Gastroesophageal sphincter (tissue), 3 donors: ENCODE measurements around the gene FAM83D.

Source experiments
- POLR2A ChIP-seq, 2 donors: fragments of 450-650 bp; IDR thresholded peaks; one replicate each; pipeline ENCODE4 v1.6.1; 2017; ENCODE audit warnings: antibody characterized with exemption in 2 of 2, mild to moderate bottlenecking in 2 of 2, moderate library complexity in 1 of 2
- POLR2AphosphoS5 ChIP-seq: sonication (generic); formaldehyde crosslinking; IDR thresholded peaks from one replicate; pipeline ENCODE4 v1.6.1; 2017; ENCODE audit warnings: antibody characterized with exemption
- TF ChIP-seq, protein P1 (sequence below), 4 experiments: fragments of 200-600 bp in 2 of 4; fragments of 450-650 bp in 2 of 4; sonication (generic) in 1 of 4; IDR thresholded peaks; one replicate each; pipeline ENCODE4 v1.5.1; 2017 to 2019; ENCODE audit warnings: antibody characterized with exemption in 4 of 4, mild to moderate bottlenecking in 2 of 4, moderate library complexity in 2 of 4

- TF ChIP-seq, protein P1, sequence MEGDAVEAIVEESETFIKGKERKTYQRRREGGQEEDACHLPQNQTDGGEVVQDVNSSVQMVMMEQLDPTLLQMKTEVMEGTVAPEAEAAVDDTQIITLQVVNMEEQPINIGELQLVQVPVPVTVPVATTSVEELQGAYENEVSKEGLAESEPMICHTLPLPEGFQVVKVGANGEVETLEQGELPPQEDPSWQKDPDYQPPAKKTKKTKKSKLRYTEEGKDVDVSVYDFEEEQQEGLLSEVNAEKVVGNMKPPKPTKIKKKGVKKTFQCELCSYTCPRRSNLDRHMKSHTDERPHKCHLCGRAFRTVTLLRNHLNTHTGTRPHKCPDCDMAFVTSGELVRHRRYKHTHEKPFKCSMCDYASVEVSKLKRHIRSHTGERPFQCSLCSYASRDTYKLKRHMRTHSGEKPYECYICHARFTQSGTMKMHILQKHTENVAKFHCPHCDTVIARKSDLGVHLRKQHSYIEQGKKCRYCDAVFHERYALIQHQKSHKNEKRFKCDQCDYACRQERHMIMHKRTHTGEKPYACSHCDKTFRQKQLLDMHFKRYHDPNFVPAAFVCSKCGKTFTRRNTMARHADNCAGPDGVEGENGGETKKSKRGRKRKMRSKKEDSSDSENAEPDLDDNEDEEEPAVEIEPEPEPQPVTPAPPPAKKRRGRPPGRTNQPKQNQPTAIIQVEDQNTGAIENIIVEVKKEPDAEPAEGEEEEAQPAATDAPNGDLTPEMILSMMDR (IDR thresholded peaks at IDR 0.05): no peak
- no peak for TF ChIP-seq POLR2A (IDR thresholded peaks at IDR 0.05)
- TF ChIP-seq POLR2AphosphoS5: no peak
Measured at GRCh38 chr20:38963745-38964144, 37.5 kb downstream of the FAM83D start.
